GM12801 (cell line): Measurements from ENCODE around the gene GPC4.

Experiments used
- CTCF ChIP-seq: IDR thresholded peaks from one replicate; pipeline ENCODE4 v1.5.1; 2011; ENCODE audit warnings: control low read depth; ENCODE audit not compliant: insufficient read length; ENCODE audit errors: extremely low read depth

The GPC4 gene

DNA sequence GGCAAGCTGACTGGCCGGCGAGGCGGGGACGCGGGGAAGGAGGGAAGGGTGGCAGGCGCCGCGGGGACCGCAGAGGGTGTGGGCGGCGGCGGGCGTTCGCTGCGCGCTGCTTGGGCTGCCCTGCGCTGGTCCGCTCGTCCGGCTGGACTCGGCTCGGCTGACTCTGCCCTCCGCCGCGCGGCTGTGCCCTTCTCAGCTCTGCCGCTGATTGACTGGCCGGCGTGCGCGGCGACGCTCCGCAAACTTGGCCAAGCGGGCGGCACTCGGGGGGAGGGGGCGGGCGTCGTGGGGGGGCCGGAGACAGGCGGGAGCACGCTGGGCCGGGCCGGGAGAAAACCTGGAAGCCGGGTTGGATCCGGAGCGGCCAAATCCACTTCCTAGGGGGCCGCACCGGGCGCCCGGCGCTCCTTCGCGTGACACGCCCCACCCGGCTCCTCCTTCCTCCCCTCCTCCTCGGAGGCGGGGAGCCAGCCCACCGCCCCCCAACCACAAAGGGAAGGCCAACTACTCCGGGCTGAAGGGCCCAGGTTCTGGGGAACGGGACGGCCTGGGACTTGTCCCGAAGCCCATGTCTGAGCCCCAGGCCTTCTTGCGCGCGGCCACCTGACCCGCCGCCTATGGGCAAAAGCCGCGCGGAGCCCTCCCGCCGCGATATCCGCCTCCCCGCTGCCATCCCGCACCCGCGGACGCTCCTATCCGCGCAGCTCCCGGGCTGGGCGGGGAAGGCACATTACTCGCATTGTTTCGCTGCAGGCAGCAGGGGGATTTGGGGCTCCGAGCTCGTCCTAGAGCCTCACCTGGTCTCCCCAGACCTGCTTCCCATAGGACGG is at the start of gene GPC4:
TSS of gene GPC4 (minus strand) at position 214 of the 830 bp plus-strand sequence. CDS start 524 bp downstream, outside the sequence.
- TF ChIP-seq CTCF: no peak

DNA sequence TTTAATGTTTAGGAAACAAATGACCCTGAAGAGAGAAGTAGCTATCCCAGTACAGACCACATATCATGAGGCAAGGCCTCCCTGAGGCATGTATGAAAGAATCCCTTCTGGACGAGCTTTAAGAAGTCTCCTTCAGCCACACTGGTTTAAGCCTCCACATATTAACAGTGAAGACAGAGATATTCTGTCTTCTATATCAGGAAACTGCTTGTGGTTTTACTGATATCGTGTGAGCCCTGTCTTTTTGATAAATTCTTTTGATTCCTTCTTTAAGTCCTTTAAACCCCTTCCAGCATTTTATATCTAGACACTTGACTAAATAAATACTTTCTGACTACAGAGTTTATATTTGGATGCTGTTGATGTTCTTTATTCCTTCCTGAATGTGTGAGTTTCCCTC is 45.9 kb upstream of the GPC4 start:
- no peak for TF ChIP-seq CTCF

DNA sequence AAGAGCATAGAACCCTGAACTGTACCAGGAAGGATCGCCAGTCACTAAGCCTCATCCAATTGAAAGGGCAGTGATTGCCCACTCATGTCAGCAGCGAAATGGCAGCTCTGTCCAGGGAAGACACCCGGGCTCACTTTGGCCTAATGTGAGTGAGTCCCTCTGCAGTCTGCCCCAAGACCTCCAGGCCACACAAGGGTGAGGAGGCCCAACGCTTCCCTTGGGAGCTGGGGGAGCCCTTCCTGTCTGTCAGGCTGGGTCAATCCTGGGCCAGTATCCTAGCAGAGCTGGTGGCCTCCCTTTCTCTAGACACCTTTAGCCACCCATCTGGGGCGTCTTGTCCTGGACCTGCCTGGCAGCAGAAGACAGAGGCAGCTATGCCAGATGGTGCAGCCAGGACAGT is 39.6 kb upstream of the GPC4 start:
- TF ChIP-seq CTCF: no peak

GRCh38 chrX:133454491-133454914 is 39.2 kb upstream of the GPC4 start:
- TF ChIP-seq CTCF: no peak

DNA sequence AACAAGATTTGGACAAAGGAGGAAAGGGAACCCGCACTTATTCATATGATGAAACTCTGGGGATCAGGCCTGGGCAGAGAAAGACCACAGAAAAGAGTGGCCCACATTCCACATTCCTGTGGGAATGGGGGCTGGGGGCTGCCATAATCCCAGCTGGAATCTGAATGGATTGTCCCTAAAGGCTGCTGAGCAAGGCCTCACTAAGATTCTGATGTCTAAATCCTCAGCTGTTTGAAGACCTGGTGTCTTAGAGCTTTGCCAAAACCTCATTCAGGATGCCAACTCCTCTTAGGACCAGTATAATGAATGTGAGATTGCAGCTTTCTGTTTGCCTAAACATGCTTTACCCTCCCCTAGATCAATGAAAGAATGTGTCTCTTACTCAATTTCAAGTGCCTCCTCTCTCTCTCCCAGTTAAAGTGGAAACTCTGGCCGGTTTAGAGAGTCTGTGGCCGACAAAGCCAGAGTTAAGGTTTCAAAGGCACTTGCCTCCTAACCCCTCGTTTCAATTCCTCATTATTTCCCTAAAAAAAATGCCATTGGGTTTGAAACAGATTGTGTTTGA is 33.3 kb upstream of the GPC4 start:
- TF ChIP-seq CTCF: no peak

- no peak for TF ChIP-seq CTCF
These were observed 29.9 kb upstream of the GPC4 start for GRCh38 chrX:133444952-133445831.

- no peak for TF ChIP-seq CTCF
These were observed 28.9 kb upstream of the GPC4 start for GRCh38 chrX:133444196-133444595.
